Glutamatergic neuron (in vitro differentiated cells): ENCODE measurements around the gene TMEM151B. TPM values are rescaled to one million over a fixed set of nuclear protein-coding genes. Genes with fewer than 3 reads are reported as not detected.

Experiments
- DNase-seq: peaks from one replicate; pipeline ENCODE4 v3.0.0; 2022
- H3K27ac Mint-ChIP-seq: one replicate; pipeline ENCODE4 v1.8.0; 2020; ENCODE audit warnings: mild to moderate bottlenecking, mixed read lengths, inconsistent platforms; ENCODE audit not compliant: unreplicated experiment
- H3K27me3 Mint-ChIP-seq: one replicate; pipeline ENCODE4 v1.8.0; 2020; ENCODE audit warnings: mild to moderate bottlenecking, moderate library complexity, mixed read lengths, inconsistent platforms; ENCODE audit not compliant: unreplicated experiment
- H3K36me3 Mint-ChIP-seq: one replicate; pipeline ENCODE4 v1.8.0; 2020; ENCODE audit warnings: mild to moderate bottlenecking, mixed read lengths, inconsistent platforms; ENCODE audit not compliant: unreplicated experiment
- H3K4me1 Mint-ChIP-seq: one replicate; pipeline ENCODE4 v1.8.0; 2020; ENCODE audit warnings: mild to moderate bottlenecking, low read depth, mixed read lengths, inconsistent platforms; ENCODE audit not compliant: unreplicated experiment
- H3K4me3 Mint-ChIP-seq: one replicate; pipeline ENCODE4 v1.8.0; 2020; ENCODE audit warnings: mild to moderate bottlenecking, mixed read lengths, inconsistent platforms; ENCODE audit not compliant: unreplicated experiment
- H3K9me3 Mint-ChIP-seq: one replicate; pipeline ENCODE4 v1.8.0; 2020; ENCODE audit warnings: mild to moderate bottlenecking, moderate library complexity, mixed read lengths, inconsistent platforms; ENCODE audit not compliant: unreplicated experiment
- total RNA-seq: library from RNA; stranded (reverse); fragmentation: NEBNext Ultra II Directional; extraction: Animal tissue kit (Norgen Biotek cat#: 25700); gene quantifications from one replicate; pipeline ENCODE4 v1.2.1, GENCODE V29; 2021; ENCODE audit not compliant: unreplicated experiment
- TF ChIP-seq, protein P1 (sequence below): fragments of 200-600 bp; sonication (generic); IDR thresholded peaks from one replicate; pipeline ENCODE4 v1.5.0; 2021; ENCODE audit not compliant: partially characterized antibody, unreplicated experiment

TMEM151B gene
- total RNA-seq, 1 donor from 2014 or later: 51.3 TPM

DNA sequence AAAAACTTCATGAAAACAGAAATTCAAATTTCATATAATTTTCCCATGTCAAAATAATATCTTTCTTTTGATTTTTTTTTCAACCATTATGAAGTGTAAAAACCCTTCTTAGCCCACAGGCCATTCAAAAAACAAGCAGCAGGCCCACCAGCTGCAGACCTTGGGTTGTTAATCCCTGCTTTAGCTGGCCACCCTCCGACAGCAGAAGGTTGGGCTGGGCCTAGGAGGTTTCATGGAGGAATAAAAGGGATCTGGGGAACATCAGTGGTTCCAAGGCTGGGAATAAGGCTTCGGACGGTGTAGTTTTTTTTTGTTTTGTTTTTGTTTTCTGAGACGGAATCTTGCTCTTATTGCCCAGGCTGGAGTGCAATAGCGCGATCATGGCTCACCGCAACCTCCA, 26.9 kb upstream of the TMEM151B start:
- H3K4me3 Mint-ChIP-seq: no peak overlapping the region
- no peak for DNase-seq

DNA sequence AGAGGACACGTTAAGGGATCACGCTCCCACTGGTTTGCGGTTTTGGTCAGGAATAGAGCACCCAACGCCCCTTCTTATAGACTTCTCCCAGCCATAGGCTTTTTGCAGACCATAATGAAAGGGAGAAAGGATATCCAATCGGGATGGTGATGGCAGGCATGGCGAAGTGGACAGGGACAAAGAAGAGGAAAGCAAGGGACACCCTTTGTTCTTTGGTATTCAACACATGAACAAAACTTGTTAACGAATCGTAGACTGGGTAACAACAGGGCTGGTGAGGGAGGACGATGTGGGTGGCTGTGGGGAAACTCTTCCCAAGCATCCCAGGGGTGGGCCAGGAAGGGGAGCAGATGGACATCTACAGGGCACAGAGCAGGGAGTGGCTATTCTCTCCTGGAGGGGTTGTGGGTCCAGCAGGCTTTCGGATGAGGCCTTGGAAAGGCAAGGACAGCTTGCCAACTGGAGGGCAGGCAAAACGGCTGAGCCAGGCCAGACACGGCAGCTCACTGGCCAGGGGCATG, 24.8 kb upstream of the TMEM151B start:
- TF ChIP-seq, protein P1, sequence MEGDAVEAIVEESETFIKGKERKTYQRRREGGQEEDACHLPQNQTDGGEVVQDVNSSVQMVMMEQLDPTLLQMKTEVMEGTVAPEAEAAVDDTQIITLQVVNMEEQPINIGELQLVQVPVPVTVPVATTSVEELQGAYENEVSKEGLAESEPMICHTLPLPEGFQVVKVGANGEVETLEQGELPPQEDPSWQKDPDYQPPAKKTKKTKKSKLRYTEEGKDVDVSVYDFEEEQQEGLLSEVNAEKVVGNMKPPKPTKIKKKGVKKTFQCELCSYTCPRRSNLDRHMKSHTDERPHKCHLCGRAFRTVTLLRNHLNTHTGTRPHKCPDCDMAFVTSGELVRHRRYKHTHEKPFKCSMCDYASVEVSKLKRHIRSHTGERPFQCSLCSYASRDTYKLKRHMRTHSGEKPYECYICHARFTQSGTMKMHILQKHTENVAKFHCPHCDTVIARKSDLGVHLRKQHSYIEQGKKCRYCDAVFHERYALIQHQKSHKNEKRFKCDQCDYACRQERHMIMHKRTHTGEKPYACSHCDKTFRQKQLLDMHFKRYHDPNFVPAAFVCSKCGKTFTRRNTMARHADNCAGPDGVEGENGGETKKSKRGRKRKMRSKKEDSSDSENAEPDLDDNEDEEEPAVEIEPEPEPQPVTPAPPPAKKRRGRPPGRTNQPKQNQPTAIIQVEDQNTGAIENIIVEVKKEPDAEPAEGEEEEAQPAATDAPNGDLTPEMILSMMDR: no peak
- no peak for DNase-seq
- H3K4me3 Mint-ChIP-seq: peak overlapping the region; percentile 95
- peak overlapping the region; percentile 99 for H3K27ac Mint-ChIP-seq
- H3K9me3 Mint-ChIP-seq: peaks cover 26% of the 10 kb centered on the region
- peaks cover 25% of the 10 kb centered on the region for H3K27me3 Mint-ChIP-seq
- peaks cover 10% of the 10 kb centered on the region for H3K36me3 Mint-ChIP-seq
- H3K4me1 Mint-ChIP-seq: peaks cover 25% of the 10 kb centered on the region

More for the DNA sequence above, 26.9 kb upstream of the TMEM151B start:
- peaks cover 21% of the 10 kb centered on the region for H3K9me3 Mint-ChIP-seq
- TF ChIP-seq, protein P1: no peak
- no peak overlapping the region for H3K27ac Mint-ChIP-seq
- peaks cover 16% of the 10 kb centered on the region for H3K4me1 Mint-ChIP-seq
- peaks cover under 1% of the 10 kb centered on the region for H3K36me3 Mint-ChIP-seq
- H3K27me3 Mint-ChIP-seq: peaks cover 26% of the 10 kb centered on the region

DNA sequence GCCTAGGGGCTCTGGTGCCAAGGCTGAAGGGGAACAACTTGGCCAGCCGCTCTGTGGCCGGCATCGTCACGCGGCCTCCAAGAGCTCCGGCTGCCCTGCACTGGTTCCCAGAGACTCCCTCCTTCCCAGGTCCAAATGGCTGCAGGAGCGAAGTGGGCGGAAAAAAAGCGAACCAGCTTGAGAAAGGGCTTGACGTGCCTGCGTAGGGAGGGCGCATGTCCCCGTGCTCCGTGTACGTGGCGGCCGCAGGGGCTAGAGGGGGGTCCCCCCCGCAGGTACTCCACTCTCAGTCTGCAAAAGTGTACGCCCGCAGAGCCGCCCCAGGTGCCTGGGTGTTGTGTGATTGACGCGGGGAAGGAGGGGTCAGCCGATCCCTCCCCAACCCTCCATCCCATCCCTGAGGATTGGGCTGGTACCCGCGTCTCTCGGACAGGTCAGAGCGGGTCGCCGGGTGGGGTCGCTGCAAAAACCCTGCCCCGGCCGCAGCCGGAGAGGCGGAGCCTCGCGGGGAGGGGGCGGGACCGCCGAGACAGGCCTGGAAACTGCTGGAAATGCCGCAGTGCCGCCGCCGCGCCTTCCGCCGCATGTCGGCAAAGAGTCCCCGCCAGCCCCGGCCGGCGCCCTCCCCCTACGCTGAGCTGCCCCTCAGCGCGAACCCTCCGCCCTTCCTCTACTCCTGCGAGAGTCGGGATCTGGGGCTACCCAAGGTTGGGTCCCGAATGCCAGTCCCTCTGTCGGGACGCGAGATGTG, 24.2 kb upstream of the TMEM151B start:
- H3K27me3 Mint-ChIP-seq: peaks cover 25% of the 10 kb centered on the region
- peak overlapping the region; percentile 98 for H3K4me3 Mint-ChIP-seq
- H3K36me3 Mint-ChIP-seq: peaks cover 11% of the 10 kb centered on the region
- H3K4me1 Mint-ChIP-seq: peaks cover 25% of the 10 kb centered on the region
- DNase-seq: peak; percentile 98
- peaks cover 26% of the 10 kb centered on the region for H3K9me3 Mint-ChIP-seq
- TF ChIP-seq, protein P1: no peak
- peak overlapping the region; percentile 99 for H3K27ac Mint-ChIP-seq

DNA sequence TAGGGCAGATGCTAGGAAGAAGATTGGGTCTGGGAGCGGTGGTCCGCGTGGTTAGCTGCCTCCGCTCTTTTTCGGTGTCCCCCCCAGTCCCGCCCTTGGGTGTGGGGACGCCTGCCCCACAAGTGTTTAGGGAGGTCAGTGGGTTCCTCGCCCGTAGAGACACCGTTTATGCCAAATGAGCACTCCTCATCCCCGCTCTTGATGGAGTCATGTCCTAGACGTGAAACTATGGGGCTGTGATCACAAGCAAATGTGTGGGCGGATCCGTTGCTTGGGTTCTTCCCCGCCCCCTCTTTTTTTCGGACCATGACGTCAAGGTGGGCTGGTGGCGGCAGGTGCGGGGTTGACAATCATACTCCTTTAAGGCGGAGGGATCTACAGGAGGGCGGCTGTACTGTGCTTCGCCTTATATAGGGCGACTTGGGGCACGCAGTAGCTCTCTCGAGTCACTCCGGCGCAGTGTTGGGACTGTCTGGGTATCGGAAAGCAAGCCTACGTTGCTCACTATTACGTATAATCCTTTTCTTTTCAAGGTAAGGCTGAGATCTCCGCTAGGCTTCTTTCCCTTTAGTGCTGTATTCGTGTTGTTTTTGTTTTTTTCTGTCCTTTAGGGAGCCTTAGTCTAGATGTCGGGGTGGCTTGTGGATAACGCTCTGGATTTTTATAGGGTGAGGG, 23.4 kb upstream of the TMEM151B start, which contains the start of gene HSP90AB1:
Gene HSP90AB1 (plus strand): TSS at position 439 of the 675 bp plus-strand sequence. CDS start 1,529 bp downstream, outside the sequence.
- H3K27me3 Mint-ChIP-seq: peaks cover 25% of the 10 kb centered on the region
- peak within 1 kb of the TSS; percentile 98 for H3K4me3 Mint-ChIP-seq

More for the DNA sequence above, 23.4 kb upstream of the TMEM151B start, which contains the start of gene HSP90AB1:
- DNase-seq: peak; percentile 91
- H3K36me3 Mint-ChIP-seq: peaks cover 14% of the 10 kb centered on the region
- peaks cover 27% of the 10 kb centered on the region for H3K4me1 Mint-ChIP-seq
- H3K9me3 Mint-ChIP-seq: peaks cover 26% of the 10 kb centered on the region
- peak within 1 kb of the TSS; percentile 99 for H3K27ac Mint-ChIP-seq
- TF ChIP-seq, protein P1: no peak
